K562 (cell line): Measurements from ENCODE around the gene HPCAL1. TPM values are rescaled to one million over a fixed set of nuclear protein-coding genes. Genes with fewer than 3 reads are reported as not detected.

ENCODE experiments used
- AFF1 ChIP-seq, 2 experiments: fragments of 450-650 bp; IDR thresholded peaks; 2 replicates each; pipeline ENCODE4 v1.6.1; 2018; ENCODE audit warnings: mild to moderate bottlenecking in 2 of 2, low read depth in 1 of 2; ENCODE audit not compliant: partially characterized antibody in 2 of 2
- ATF4 ChIP-seq: fragments of 450-650 bp; formaldehyde crosslinking; IDR thresholded peaks from 2 replicates; pipeline ENCODE4 v1.4.0; 2022; ENCODE audit warnings: mild to moderate bottlenecking, moderate library complexity
- BACH1 ChIP-seq: fragments of 200-800 bp; sonication (Bioruptor generic); IDR thresholded peaks from 2 replicates; pipeline ENCODE4 v1.6.1; 2016; ENCODE audit warnings: missing genetic modification characterization, missing compliant biosample characterization
- CBX3 ChIP-seq, 2 experiments: IDR thresholded peaks; 1 replicate in 1 of 2; 2 replicates in 1 of 2; pipeline ENCODE4 v1.6.1; 2012; ENCODE audit warnings: inconsistent platforms in 2 of 2, low read length in 2 of 2, borderline replicate concordance in 1 of 2, control low read depth in 1 of 2
- CREM ChIP-seq: IDR thresholded peaks from 2 replicates; pipeline ENCODE4 v1.6.1; 2014; ENCODE audit warnings: antibody characterized with exemption, low read depth
- ELF4 ChIP-seq: fragments of 450-650 bp; formaldehyde crosslinking; IDR thresholded peaks from 2 replicates; pipeline ENCODE4 v1.4.0; 2022; ENCODE audit warnings: missing genetic modification characterization
- MCM5 ChIP-seq: fragments of 450-650 bp; IDR thresholded peaks from 2 replicates; pipeline ENCODE4 v1.6.1; 2016; ENCODE audit warnings: low read depth
- NONO ChIP-seq, 2 experiments: fragments of 200-400 bp in 1 of 2; fragments of 450-650 bp in 1 of 2; formaldehyde crosslinking in 1 of 2; IDR thresholded peaks; 2 replicates each; pipeline ENCODE4 v1.6.1; 2017; ENCODE audit warnings: low read depth in 2 of 2, mild to moderate bottlenecking in 2 of 2, moderate library complexity in 2 of 2, low read length in 1 of 2
- POLR2AphosphoS2 ChIP-seq: IDR thresholded peaks from 2 replicates; pipeline ENCODE4 v1.6.1; 2012; ENCODE audit warnings: low read length, improper control_type of control experiment
- POLR2G ChIP-seq: fragments of 200-400 bp; formaldehyde crosslinking; IDR thresholded peaks from 2 replicates; pipeline ENCODE4 v1.6.1; 2017; ENCODE audit warnings: low read depth, mild to moderate bottlenecking, antibody characterized with exemption, low read length, moderate library complexity
- USF2 ChIP-seq: sonication (generic); formaldehyde crosslinking; IDR thresholded peaks from 2 replicates; pipeline ENCODE4 v1.5.0; 2020; ENCODE audit warnings: missing genetic modification reagents
- ZNF175 ChIP-seq: fragments of 200-800 bp; sonication (Bioruptor generic); IDR thresholded peaks from 2 replicates; pipeline ENCODE4 v1.6.1; 2016; ENCODE audit warnings: low read depth, mild to moderate bottlenecking, missing genetic modification characterization, missing compliant biosample characterization
- ZNF277 ChIP-seq: fragments of 250-450 bp; sonication (Bioruptor Pico); IDR thresholded peaks from 2 replicates; pipeline ENCODE4 v1.8.0; 2022; ENCODE audit warnings: inconsistent platforms, mild to moderate bottlenecking, moderate library complexity, borderline replicate concordance
- ZNF507 ChIP-seq: conservative IDR thresholded peaks from 2 replicates; pipeline ENCODE4 v1.6.1; 2017; ENCODE audit warnings: missing genetic modification characterization, missing compliant biosample characterization
- polyA plus RNA-seq, 8 experiments: library from polyadenylated mRNA; depleted of rRNA in 4 of 8; stranded (reverse) in 5 of 8; unstranded in 3 of 8; fragments of >200 nt; fragmentation: Nextera tagmentation in 2 of 8; fragmentation: Illumina TruSeq in 1 of 8; extraction: Ambion mirVana in 2 of 8; extraction: Trizol in 1 of 8; gene quantifications; 2 replicates each; pipeline versions ENCODE4 v1.2.1 to v1.2.3, GENCODE V29; 2011 to 2014; ENCODE audit warnings: inconsistent platforms in 1 of 8, missing spikeins in 1 of 8
- total RNA-seq, 7 experiments: library from RNA; depleted of rRNA in 6 of 7; stranded (reverse); fragments of >200 nt in 6 of 7; fragmentation: Illumina TruSeq in 2 of 7; extraction: Trizol in 2 of 7; gene quantifications; 2 replicates each; pipeline versions ENCODE4 v1.2.1 to v1.2.3, GENCODE V29; 2011 to 2021; ENCODE audit warnings: low replicate concordance in 1 of 7
- TF ChIP-seq, protein P1 (sequence below): fragments of 450-650 bp; IDR thresholded peaks from 2 replicates; pipeline ENCODE4 v1.6.1; 2016; ENCODE audit warnings: low read depth, mild to moderate bottlenecking, moderate library complexity

HPCAL1 gene
- total and polyA plus RNA-seq, 9 of the 15 experiments (the other 6 are each of a cell fraction or from before 2014, with no cell fraction given): 2.7 to 65.5 (median 23.9) TPM

GRCh38 chr2:10278029-10278762 lies 24.5 kb upstream of the HPCAL1 start (continued):
- peak; percentile 94 for TF ChIP-seq ZNF175 (CRISPR knock-in tag)
- peak in 1 of 2 experiments; percentile 73; a peak in 1 of 3 replicates for TF ChIP-seq CBX3 (IDR thresholded peaks at IDR 0.05; ENCODE audit: borderline replicate concordance in 1 of 2, low read length in 2 of 2)
- TF ChIP-seq ZNF277: no peak
- peak; percentile 66 for TF ChIP-seq CREM
- peak; percentile 70 for TF ChIP-seq ATF4 (CRISPR knock-in tag)
- no peak for TF ChIP-seq MCM5
- TF ChIP-seq NONO (IDR thresholded peaks at IDR 0.05; ENCODE audit: low read depth in 2 of 2, low read length in 1 of 2): no peak
- peak; percentile 57; the same call in 1 of the 2 replicates for TF ChIP-seq ELF4 (CRISPR knock-in tag)
- TF ChIP-seq AFF1 (IDR thresholded peaks at IDR 0.05; ENCODE audit: low read depth in 1 of 2, partially characterized antibody in 2 of 2): peak in 1 of 2 experiments; percentile 29
- TF ChIP-seq POLR2AphosphoS2: no peak
- peak; percentile 70 for TF ChIP-seq POLR2G
- TF ChIP-seq BACH1 (tag): peak; percentile 78
- peak; percentile 51; the same call in 1 of the 2 replicates for TF ChIP-seq USF2 (CRISPR knock-in tag)
- no peak for TF ChIP-seq ZNF507 (tag)
- TF ChIP-seq, protein P1, sequence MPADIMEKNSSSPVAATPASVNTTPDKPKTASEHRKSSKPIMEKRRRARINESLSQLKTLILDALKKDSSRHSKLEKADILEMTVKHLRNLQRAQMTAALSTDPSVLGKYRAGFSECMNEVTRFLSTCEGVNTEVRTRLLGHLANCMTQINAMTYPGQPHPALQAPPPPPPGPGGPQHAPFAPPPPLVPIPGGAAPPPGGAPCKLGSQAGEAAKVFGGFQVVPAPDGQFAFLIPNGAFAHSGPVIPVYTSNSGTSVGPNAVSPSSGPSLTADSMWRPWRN: no peak
